ENCODE data around the gene NMT2. TPM values are rescaled to one million over a fixed set of nuclear protein-coding genes. Genes with fewer than 3 reads are reported as not detected.

Gene NMT2
- total RNA-seq, 1 donor, result 107 TPM

DNA sequence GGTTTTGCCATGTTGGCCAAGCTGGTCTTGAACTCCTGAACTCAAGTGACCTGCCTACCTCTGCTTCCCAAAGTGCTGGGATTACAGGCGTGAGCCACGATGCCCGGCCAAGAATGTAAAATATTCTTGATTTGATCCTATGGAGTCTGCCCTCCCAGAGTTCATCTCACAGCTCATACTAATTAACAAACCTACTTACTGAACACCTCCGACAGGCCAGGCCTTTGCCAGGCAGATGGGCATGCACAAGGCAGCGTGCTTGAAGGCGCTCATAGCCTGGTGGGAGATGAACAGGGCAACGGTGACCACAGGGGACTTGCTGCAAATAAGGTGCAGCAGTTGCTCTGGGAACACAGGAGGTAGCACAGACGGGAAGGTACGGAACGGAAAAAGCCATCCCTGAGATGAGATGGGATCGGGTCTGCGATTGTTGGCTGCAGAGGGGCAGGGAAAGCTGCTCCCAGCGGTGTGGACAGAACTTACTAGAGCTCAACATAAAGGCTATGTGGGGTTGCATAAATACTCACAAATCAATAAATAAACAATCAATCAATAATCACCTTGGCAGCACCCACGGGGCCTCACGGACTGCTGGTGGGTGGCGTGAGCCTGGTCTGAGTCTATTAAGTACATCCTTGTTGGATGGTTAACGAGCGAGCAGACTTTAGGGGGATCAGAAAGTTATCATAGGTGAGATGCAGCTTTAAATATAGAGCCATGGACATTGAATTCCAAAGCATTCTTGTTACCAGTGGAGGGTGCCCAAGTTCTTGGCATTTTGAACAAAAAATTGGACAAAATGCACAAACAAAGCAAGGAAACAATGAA is 84.6 kb downstream of the NMT2 start:
- DNase-seq (ENCODE audit: low read depth), result no peak
- TF ChIP-seq CTCF (IDR thresholded peaks at IDR 0.05; ENCODE audit: insufficient read depth, low read length), result no peak
- H3K4me3 ChIP-seq (ENCODE audit: low read depth, low read length), result peak overlapping the region; percentile 66

GRCh38 chr10:15075421-15075820 is 93.1 kb downstream of the NMT2 start:
- DNase-seq (ENCODE audit: low read depth), result no peak
- TF ChIP-seq CTCF (IDR thresholded peaks at IDR 0.05; ENCODE audit: insufficient read depth, low read length), result no peak

GRCh38 chr10:15072358-15072757 is 96.1 kb downstream of the NMT2 start:
- TF ChIP-seq CTCF (IDR thresholded peaks at IDR 0.05; ENCODE audit: insufficient read depth, low read length), result no peak
- H3K4me3 ChIP-seq (ENCODE audit: low read depth, low read length), result no peak overlapping the region
- DNase-seq (ENCODE audit: low read depth), result no peak

More at GRCh38 chr10:15075421-15075820, 93.1 kb downstream of the NMT2 start:
- no peak overlapping the region for H3K4me3 ChIP-seq (ENCODE audit: low read depth, low read length)

- TF ChIP-seq CTCF (IDR thresholded peaks at IDR 0.05; ENCODE audit: insufficient read depth, low read length), result no peak
- no peak for DNase-seq (ENCODE audit: low read depth)
- H3K4me3 ChIP-seq (ENCODE audit: low read depth, low read length), result no peak overlapping the region
Measured at GRCh38 chr10:15069230-15069629, 99.3 kb downstream of the NMT2 start.

DNA sequence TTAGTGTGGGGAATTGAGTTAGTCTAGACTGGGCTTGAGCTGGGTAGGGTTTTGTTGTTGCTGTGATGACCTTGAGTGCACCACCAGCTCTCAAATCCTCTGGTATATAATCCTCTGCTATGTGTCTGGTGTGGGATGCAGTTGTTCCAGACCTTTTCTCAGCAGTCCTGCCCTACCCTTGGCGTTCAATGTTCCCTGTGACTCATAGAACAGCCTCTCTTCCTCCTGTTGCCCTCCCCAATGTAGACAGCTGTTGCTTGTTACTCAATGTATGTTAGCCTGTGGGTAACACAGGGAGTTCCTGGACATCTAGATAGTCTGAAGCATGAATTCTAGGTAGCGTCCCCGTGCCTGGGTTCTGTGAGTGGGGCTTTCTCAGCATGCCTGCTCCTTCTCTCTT is 99.7 kb downstream of the NMT2 start:
- no peak for TF ChIP-seq CTCF (IDR thresholded peaks at IDR 0.05; ENCODE audit: insufficient read depth, low read length)
- DNase-seq (ENCODE audit: low read depth), result peak; percentile 55
- H3K4me3 ChIP-seq (ENCODE audit: low read depth, low read length), result no peak overlapping the region

- DNase-seq (ENCODE audit: low read depth), result no peak
- H3K4me3 ChIP-seq (ENCODE audit: low read depth, low read length), result no peak overlapping the region
- no peak for TF ChIP-seq CTCF (IDR thresholded peaks at IDR 0.05; ENCODE audit: insufficient read depth, low read length)
Measured at GRCh38 chr10:15067154-15067553, 101.3 kb downstream of the NMT2 start.
